ENCODE results near the gene MIER2. TPM values are rescaled to one million over a fixed set of nuclear protein-coding genes. Genes with fewer than 3 reads are reported as not detected.
"Not testable (repeated sequence)": the region's sequence is repeated elsewhere in the genome, so short reads cannot be mapped to it uniquely, and the experiment has no call there.

MIER2 gene
- 20.0 TPM for total RNA-seq
- long read RNA-seq, full-length matches to known transcripts = 2 of 12 reads
- long read RNA-seq, partial matches to known transcripts = 5 of 12 reads
- long read RNA-seq, other reads (novel, unspliced or antisense) = 5 of 12 reads

GRCh38 chr19:344625-345319 is at the start of gene MIER2:
TSS of gene MIER2 (minus strand) at chr19:344796. CDS start at chr19:344782, 14 bp downstream.
- ATAC-seq (peak; percentile 98), DNase-seq (peak; percentile 93)
- intact Hi-C loops (cut with micrococcal nuclease) = no loop called here

GRCh38 chr19:393560-393959 is 49.0 kb upstream of the MIER2 start:
- ATAC-seq; DNase-seq; intact Hi-C loops (cut with micrococcal nuclease): not testable (repeated sequence)

- no peak for DNase-seq
- no peak for ATAC-seq
- intact Hi-C loops (cut with micrococcal nuclease) = no loop called here
Measured at GRCh38 chr19:392375-392970, 47.9 kb upstream of the MIER2 start.

GRCh38 chr19:391726-392374 is 47.3 kb upstream of the MIER2 start:
- intact Hi-C loops (cut with micrococcal nuclease) = no loop called here
- ATAC-seq (no peak), DNase-seq (no peak)

GRCh38 chr19:391207-391557 is 46.6 kb upstream of the MIER2 start:
- DNase-seq (no peak), ATAC-seq (no peak)
- intact Hi-C loops (cut with micrococcal nuclease) = no loop called here

GRCh38 chr19:390386-391206 is 46.0 kb upstream of the MIER2 start:
- ATAC-seq (no peak), DNase-seq (no peak)
- intact Hi-C loops (cut with micrococcal nuclease) = no loop called here

GRCh38 chr19:389935-390289 is 45.3 kb upstream of the MIER2 start:
- DNase-seq (no peak), ATAC-seq (no peak)
- intact Hi-C loops (cut with micrococcal nuclease) = no loop called here

GRCh38 chr19:389255-389934 is 44.8 kb upstream of the MIER2 start:
- intact Hi-C loops (cut with micrococcal nuclease) = no loop called here
- no peak for ATAC-seq
- DNase-seq = no peak

GRCh38 chr19:388691-389090 is 44.1 kb upstream of the MIER2 start:
- DNase-seq (no peak), ATAC-seq (no peak)
- intact Hi-C loops (cut with micrococcal nuclease) = no loop called here

- DNase-seq (no peak), ATAC-seq (no peak)
- intact Hi-C loops (cut with micrococcal nuclease) = no loop called here
Measured at GRCh38 chr19:387777-388176, 43.2 kb upstream of the MIER2 start.

- intact Hi-C loops (cut with micrococcal nuclease); DNase-seq; ATAC-seq: not testable (repeated sequence)
Measured at GRCh38 chr19:386632-387301, 42.2 kb upstream of the MIER2 start.

GRCh38 chr19:386189-386588 is 41.6 kb upstream of the MIER2 start:
- intact Hi-C loops (cut with micrococcal nuclease); DNase-seq; ATAC-seq: not testable (repeated sequence)

- no peak for ATAC-seq
- intact Hi-C loops (cut with micrococcal nuclease) = no loop called here
- no peak for DNase-seq
Measured at GRCh38 chr19:384799-385169, 40.2 kb upstream of the MIER2 start.

- intact Hi-C loops (cut with micrococcal nuclease) = no loop called here
- peak; percentile 63 for DNase-seq
Measured at GRCh38 chr19:383922-384798, 39.6 kb upstream of the MIER2 start.

GRCh38 chr19:383040-383439 is 38.4 kb upstream of the MIER2 start:
- intact Hi-C loops (cut with micrococcal nuclease) = no loop called here
- ATAC-seq (no peak), DNase-seq (no peak)

More at GRCh38 chr19:383922-384798, 39.6 kb upstream of the MIER2 start:
- peak; percentile 73 for ATAC-seq

GRCh38 chr19:382578-382977 is 38.0 kb upstream of the MIER2 start:
- intact Hi-C loops (cut with micrococcal nuclease); ATAC-seq: not testable (repeated sequence)

GRCh38 chr19:381901-382300 is 37.3 kb upstream of the MIER2 start:
- intact Hi-C loops (cut with micrococcal nuclease); ATAC-seq; DNase-seq: not testable (repeated sequence)

More at GRCh38 chr19:382578-382977, 38.0 kb upstream of the MIER2 start:
- DNase-seq = not testable (repeated sequence)

Measured in left ventricle myocardium superior (tissue), 1 donor.